ENCODE measurements around the gene NCBP3. TPM values are rescaled to one million over a fixed set of nuclear protein-coding genes. Genes with fewer than 3 reads are reported as not detected.

NCBP3 gene
- total RNA-seq, 1 experiment from 2014 or later, result 28.1 TPM

DNA sequence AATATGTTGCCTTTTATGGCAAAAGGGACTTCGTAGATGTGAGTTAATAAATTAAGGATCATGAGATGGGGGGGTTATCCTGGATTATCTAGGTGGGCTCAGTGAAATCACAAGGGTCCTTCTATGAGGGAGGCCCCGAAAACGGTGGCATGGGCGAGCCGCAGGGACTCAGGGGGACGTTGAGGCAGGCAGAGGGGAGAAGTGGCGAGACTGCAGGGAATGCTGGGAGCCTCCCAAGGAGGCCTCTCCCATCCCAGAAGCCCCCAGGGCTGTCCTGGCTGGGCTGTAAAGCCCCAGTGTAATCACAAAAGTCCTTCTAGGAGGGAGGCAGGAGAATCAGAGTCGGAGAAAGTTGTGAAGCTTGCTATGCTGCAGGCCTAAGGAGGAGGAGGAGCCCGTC lies 80.1 kb downstream of the NCBP3 start:
- intact Hi-C loops (cut with micrococcal nuclease; ENCODE audit: unreplicated experiment), result no loop called here
- ChIA-PET CTCF (interaction anchor here (0.6 kb wide), 1 partner anchor 83 kb away, joined by 4 read pairs; no protein-coding TSS in a partner anchor), POLR2A (no interaction called here)
- ATAC-seq, result no peak
- no peak overlapping the region for H3K4me3 ChIP-seq (ENCODE audit: low read depth in 2 of 2, low read length in 2 of 2)
- H3K36me3 ChIP-seq (ENCODE audit: control insufficient read depth, insufficient read depth, low read length), result no peaks in the 10 kb centered on the region
- in situ Hi-C loops (cut with HindIII; ENCODE audit: low pct_unique_long_range_greater_than_20kb, low sequenced_read_pairs), result no loop called here
- no peak for TF ChIP-seq SIN3A (IDR thresholded peaks at IDR 0.05; ENCODE audit: borderline replicate concordance, insufficient read depth, low read depth, low read length)
- H3K9me3 ChIP-seq (ENCODE audit: control insufficient read depth, insufficient read depth, low read depth, low read length), result no peaks in the 10 kb centered on the region
- no peak overlapping the region for H3K27ac ChIP-seq (ENCODE audit: low read length)
- DNase-seq (ENCODE audit: low read depth, low spot score), result no peak
- no TSS peak for BruUV-seq (replicated peaks)
- no peaks in the 10 kb centered on the region for H3K27me3 ChIP-seq (ENCODE audit: control insufficient read depth, insufficient read depth, low read length)
- H3K4me1 ChIP-seq (ENCODE audit: control insufficient read depth, insufficient read depth, low read length), result no peaks in the 10 kb centered on the region

DNA sequence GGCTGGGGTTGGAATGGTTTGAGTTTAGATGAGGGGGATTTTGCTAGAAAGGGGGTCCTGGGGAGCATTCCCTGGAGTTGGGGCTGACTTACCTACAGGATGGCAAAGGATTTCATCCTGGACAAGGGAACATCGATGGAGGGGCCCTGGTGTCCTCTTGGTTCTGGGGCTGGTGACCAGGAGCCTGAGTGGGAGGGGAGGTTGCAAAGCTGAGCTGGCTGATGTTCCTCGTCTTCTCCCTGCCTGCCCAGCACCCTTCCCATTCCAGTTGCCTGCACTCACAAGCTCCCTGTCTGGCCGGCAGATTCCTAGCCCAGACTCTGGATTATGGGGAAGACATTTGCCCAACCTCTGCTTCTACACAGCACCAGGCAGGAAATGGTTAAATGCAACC lies 82.3 kb downstream of the NCBP3 start:
- ATAC-seq (no peak), DNase-seq (ENCODE audit: low read depth, low spot score) (no peak)
- Histone ChIP-seq H3K4me1 (ENCODE audit: control insufficient read depth, insufficient read depth, low read length) (no peaks in the 10 kb centered on the region), H3K36me3 (ENCODE audit: control insufficient read depth, insufficient read depth, low read length) (no peaks in the 10 kb centered on the region), H3K4me3 (ENCODE audit: low read depth in 2 of 2, low read length in 2 of 2) (no peak overlapping the region), H3K9me3 (ENCODE audit: control insufficient read depth, insufficient read depth, low read depth, low read length) (peaks cover 6% of the 10 kb centered on the region; the same call in 1 of the 2 replicates), H3K27ac (ENCODE audit: low read length) (no peak overlapping the region), H3K27me3 (ENCODE audit: control insufficient read depth, insufficient read depth, low read length) (no peaks in the 10 kb centered on the region)
- in situ Hi-C loops (cut with HindIII; ENCODE audit: low pct_unique_long_range_greater_than_20kb, low sequenced_read_pairs) (no loop called here), intact Hi-C loops (cut with micrococcal nuclease; ENCODE audit: unreplicated experiment) (no loop called here)
- ChIA-PET POLR2A (no interaction called here), CTCF (no interaction called here)
- BruUV-seq (replicated peaks), result no TSS peak
- TF ChIP-seq TCF7L2 (IDR thresholded peaks at IDR 0.05; ENCODE audit: low read depth, low read length), result no peak
- TF ChIP-seq SIN3A (IDR thresholded peaks at IDR 0.05; ENCODE audit: borderline replicate concordance, insufficient read depth, low read depth, low read length), result no peak

DNA sequence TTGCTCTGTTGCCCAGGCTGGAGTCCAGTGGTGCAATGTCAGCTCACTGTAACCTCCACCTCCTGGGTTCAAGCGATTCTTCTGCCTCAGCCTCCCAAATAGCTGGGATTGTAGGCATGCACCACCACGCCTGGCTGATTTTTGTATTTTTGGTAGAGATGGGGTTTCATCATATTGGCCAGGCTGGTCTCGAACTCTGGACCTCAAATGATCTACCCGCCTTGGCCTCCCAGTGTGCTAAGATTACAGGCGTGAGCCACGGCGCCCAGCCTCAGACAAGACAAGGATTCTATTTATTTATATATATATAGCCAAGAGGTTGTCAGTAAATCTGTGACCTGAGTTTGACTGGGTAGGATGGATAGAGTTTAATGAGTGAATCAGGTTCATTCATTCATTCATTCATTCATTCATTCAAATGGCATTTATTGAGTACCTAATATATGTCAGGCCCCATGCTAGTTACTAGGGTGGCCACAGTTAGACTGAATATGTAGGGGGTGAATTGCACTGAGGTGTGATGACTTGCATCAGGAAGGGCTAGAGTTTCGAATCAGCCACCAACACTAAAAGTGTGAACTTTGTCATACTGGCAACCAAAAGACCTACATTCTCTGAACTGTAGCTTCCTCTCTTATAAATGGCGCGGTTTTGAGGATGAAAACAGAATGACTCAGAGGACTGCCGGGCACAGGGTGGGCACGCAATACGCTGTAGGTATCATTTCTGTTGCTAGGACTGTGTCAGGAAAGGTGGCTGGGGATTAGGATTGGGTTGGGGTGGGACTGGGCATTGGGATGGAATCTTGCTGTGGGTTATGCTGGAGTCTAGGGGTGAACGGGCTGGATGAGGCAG lies 82.9 kb downstream of the NCBP3 start:
- CTCF ChIA-PET, result no interaction called here
- H3K4me1 ChIP-seq (ENCODE audit: control insufficient read depth, insufficient read depth, low read length), result no peaks in the 10 kb centered on the region
- no TSS peak for BruUV-seq (replicated peaks)

More for the DNA sequence above, 82.9 kb downstream of the NCBP3 start:
- DNase-seq (ENCODE audit: low read depth, low spot score) (no peak), ATAC-seq (no peak)
- Histone ChIP-seq H3K4me3 (ENCODE audit: low read depth in 2 of 2, low read length in 2 of 2) (no peak overlapping the region), H3K27me3 (ENCODE audit: control insufficient read depth, insufficient read depth, low read length) (no peaks in the 10 kb centered on the region), H3K36me3 (ENCODE audit: control insufficient read depth, insufficient read depth, low read length) (no peaks in the 10 kb centered on the region), H3K9me3 (ENCODE audit: control insufficient read depth, insufficient read depth, low read depth, low read length) (peaks cover 6% of the 10 kb centered on the region; the same call in 1 of the 2 replicates), H3K27ac (ENCODE audit: low read length) (no peak overlapping the region)
- POLR2A ChIA-PET, result no interaction called here
- intact Hi-C loops (cut with micrococcal nuclease; ENCODE audit: unreplicated experiment) (no loop called here), in situ Hi-C loops (cut with HindIII; ENCODE audit: low pct_unique_long_range_greater_than_20kb, low sequenced_read_pairs) (no loop called here)
- TF ChIP-seq, protein P1, sequence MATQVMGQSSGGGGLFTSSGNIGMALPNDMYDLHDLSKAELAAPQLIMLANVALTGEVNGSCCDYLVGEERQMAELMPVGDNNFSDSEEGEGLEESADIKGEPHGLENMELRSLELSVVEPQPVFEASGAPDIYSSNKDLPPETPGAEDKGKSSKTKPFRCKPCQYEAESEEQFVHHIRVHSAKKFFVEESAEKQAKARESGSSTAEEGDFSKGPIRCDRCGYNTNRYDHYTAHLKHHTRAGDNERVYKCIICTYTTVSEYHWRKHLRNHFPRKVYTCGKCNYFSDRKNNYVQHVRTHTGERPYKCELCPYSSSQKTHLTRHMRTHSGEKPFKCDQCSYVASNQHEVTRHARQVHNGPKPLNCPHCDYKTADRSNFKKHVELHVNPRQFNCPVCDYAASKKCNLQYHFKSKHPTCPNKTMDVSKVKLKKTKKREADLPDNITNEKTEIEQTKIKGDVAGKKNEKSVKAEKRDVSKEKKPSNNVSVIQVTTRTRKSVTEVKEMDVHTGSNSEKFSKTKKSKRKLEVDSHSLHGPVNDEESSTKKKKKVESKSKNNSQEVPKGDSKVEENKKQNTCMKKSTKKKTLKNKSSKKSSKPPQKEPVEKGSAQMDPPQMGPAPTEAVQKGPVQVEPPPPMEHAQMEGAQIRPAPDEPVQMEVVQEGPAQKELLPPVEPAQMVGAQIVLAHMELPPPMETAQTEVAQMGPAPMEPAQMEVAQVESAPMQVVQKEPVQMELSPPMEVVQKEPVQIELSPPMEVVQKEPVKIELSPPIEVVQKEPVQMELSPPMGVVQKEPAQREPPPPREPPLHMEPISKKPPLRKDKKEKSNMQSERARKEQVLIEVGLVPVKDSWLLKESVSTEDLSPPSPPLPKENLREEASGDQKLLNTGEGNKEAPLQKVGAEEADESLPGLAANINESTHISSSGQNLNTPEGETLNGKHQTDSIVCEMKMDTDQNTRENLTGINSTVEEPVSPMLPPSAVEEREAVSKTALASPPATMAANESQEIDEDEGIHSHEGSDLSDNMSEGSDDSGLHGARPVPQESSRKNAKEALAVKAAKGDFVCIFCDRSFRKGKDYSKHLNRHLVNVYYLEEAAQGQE (IDR thresholded peaks at IDR 0.05; ENCODE audit: insufficient read depth in 1 of 2, low read depth in 2 of 2, low read length in 1 of 2), result no peak
- TF ChIP-seq, protein P2, sequence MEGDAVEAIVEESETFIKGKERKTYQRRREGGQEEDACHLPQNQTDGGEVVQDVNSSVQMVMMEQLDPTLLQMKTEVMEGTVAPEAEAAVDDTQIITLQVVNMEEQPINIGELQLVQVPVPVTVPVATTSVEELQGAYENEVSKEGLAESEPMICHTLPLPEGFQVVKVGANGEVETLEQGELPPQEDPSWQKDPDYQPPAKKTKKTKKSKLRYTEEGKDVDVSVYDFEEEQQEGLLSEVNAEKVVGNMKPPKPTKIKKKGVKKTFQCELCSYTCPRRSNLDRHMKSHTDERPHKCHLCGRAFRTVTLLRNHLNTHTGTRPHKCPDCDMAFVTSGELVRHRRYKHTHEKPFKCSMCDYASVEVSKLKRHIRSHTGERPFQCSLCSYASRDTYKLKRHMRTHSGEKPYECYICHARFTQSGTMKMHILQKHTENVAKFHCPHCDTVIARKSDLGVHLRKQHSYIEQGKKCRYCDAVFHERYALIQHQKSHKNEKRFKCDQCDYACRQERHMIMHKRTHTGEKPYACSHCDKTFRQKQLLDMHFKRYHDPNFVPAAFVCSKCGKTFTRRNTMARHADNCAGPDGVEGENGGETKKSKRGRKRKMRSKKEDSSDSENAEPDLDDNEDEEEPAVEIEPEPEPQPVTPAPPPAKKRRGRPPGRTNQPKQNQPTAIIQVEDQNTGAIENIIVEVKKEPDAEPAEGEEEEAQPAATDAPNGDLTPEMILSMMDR (IDR thresholded peaks at IDR 0.05), result no peak
- TF ChIP-seq SIN3A (IDR thresholded peaks at IDR 0.05; ENCODE audit: borderline replicate concordance, insufficient read depth, low read depth, low read length) (no peak), POLR2AphosphoS5 (IDR thresholded peaks at IDR 0.05; ENCODE audit: low read depth, low read length) (no peak), TCF7L2 (IDR thresholded peaks at IDR 0.05; ENCODE audit: low read depth, low read length) (no peak)

Data from Panc1 (cell line).